Measurements from ENCODE around the gene CCDC30. TPM values are rescaled to one million over a fixed set of nuclear protein-coding genes. Genes with fewer than 3 reads are reported as not detected.

CCDC30 gene
- polyA plus RNA-seq, 1 donor (not counting 4 experiments of a cell fraction or from before 2014, with no cell fraction given) = 0.35 TPM

GRCh38 chr1:42658877-42659337 lies 195.8 kb downstream of the CCDC30 start:
- TF ChIP-seq CTCF (optimal IDR thresholded peaks at IDR 0.05 in 1 of 3, IDR thresholded peaks at IDR 0.05 in 1 of 3, conservative IDR thresholded peaks at IDR 0.05 in 1 of 3; ENCODE audit: extremely low read depth in 1 of 3, insufficient read depth in 2 of 3, low read length in 3 of 3) = no peak
- Histone ChIP-seq H3K79me2 (ENCODE audit: control insufficient read depth, insufficient read depth, low read length) (peaks cover 24% of the 10 kb centered on the region), H3K36me3 (ENCODE audit: control insufficient read depth in 2 of 2, extremely low read depth in 1 of 2, insufficient read depth in 2 of 2, low read length in 2 of 2) (peaks cover 2 to 11% of the 10 kb centered on the region in 2 experiments), H4K20me1 (ENCODE audit: control insufficient read depth, extremely low read depth, insufficient read depth, low read length) (no peaks in the 10 kb centered on the region), H3K4me2 (ENCODE audit: control insufficient read depth, extremely low read depth, insufficient read depth, low read depth, low read length) (peak overlapping the region; percentile 98), H3K4me1 (ENCODE audit: control insufficient read depth, extremely low read depth, insufficient read depth, low read length) (peaks cover 20% of the 10 kb centered on the region), H3K9me1 (ENCODE audit: control insufficient read depth, extremely low read depth, insufficient read depth, low read length) (no peaks in the 10 kb centered on the region), H2AFZ (ENCODE audit: control insufficient read depth, low read length) (peak overlapping the region; percentile 96), H3K27me3 (ENCODE audit: control insufficient read depth, extremely low read depth, insufficient read depth, low read length) (no peaks in the 10 kb centered on the region), H3K4me3 (ENCODE audit: control insufficient read depth in 2 of 3, extremely low read depth in 1 of 3, insufficient read depth in 2 of 3, low read depth in 1 of 3, low read length in 3 of 3) (peak overlapping the region; percentile 71 to 84 (median 74)), H3K9me3 (ENCODE audit: control insufficient read depth, low read depth, low read length) (no peaks in the 10 kb centered on the region), H3K27ac (ENCODE audit: control insufficient read depth, insufficient read depth, low read length) (peak overlapping the region; percentile 86), H3K9ac (ENCODE audit: control insufficient read depth, extremely low read depth, insufficient read depth, low read length) (peak overlapping the region; percentile 92)
- FAIRE-seq = no peak
- dilution Hi-C loops (cut with MboI; ENCODE audit: extremely low pct_ligation_motif_present, low sequenced_read_pairs) = no loop called here
- no peak for DNase-seq (ENCODE audit: low read depth, low spot score)

- Histone ChIP-seq H3K79me2 (ENCODE audit: control insufficient read depth, insufficient read depth, low read length) (peaks cover 24% of the 10 kb centered on the region), H3K9me3 (ENCODE audit: control insufficient read depth, low read depth, low read length) (no peaks in the 10 kb centered on the region), H3K4me3 (ENCODE audit: control insufficient read depth in 2 of 3, extremely low read depth in 1 of 3, insufficient read depth in 2 of 3, low read depth in 1 of 3, low read length in 3 of 3) (no peak overlapping the region), H2AFZ (ENCODE audit: control insufficient read depth, low read length) (no peak overlapping the region), H3K36me3 (ENCODE audit: control insufficient read depth in 2 of 2, extremely low read depth in 1 of 2, insufficient read depth in 2 of 2, low read length in 2 of 2) (peaks cover 16 to 26% of the 10 kb centered on the region in 2 experiments), H3K9ac (ENCODE audit: control insufficient read depth, extremely low read depth, insufficient read depth, low read length) (no peak overlapping the region), H4K20me1 (ENCODE audit: control insufficient read depth, extremely low read depth, insufficient read depth, low read length) (no peaks in the 10 kb centered on the region), H3K27ac (ENCODE audit: control insufficient read depth, insufficient read depth, low read length) (no peak overlapping the region), H3K27me3 (ENCODE audit: control insufficient read depth, extremely low read depth, insufficient read depth, low read length) (no peaks in the 10 kb centered on the region), H3K4me2 (ENCODE audit: control insufficient read depth, extremely low read depth, insufficient read depth, low read depth, low read length) (no peak overlapping the region), H3K4me1 (ENCODE audit: control insufficient read depth, extremely low read depth, insufficient read depth, low read length) (peaks cover 20% of the 10 kb centered on the region), H3K9me1 (ENCODE audit: control insufficient read depth, extremely low read depth, insufficient read depth, low read length) (no peaks in the 10 kb centered on the region)
- FAIRE-seq = no peak
- no peak for DNase-seq (ENCODE audit: low read depth, low spot score)
- no peak for TF ChIP-seq CTCF (optimal IDR thresholded peaks at IDR 0.05 in 1 of 3, IDR thresholded peaks at IDR 0.05 in 1 of 3, conservative IDR thresholded peaks at IDR 0.05 in 1 of 3; ENCODE audit: extremely low read depth in 1 of 3, insufficient read depth in 2 of 3, low read length in 3 of 3)
- TF ChIP-seq EZH2 (IDR thresholded peaks at IDR 0.05; ENCODE audit: low read length) = no peak
- dilution Hi-C loops (cut with MboI; ENCODE audit: extremely low pct_ligation_motif_present, low sequenced_read_pairs) = no loop called here
These were observed 197.9 kb downstream of the CCDC30 start for GRCh38 chr1:42660907-42661500.

Measured in keratinocyte (primary cell).